GM06990 (cell line): ENCODE results near the gene COL19A1.

ENCODE experiments used
- DNase-seq: peaks from one replicate; pipeline ENCODE4 v3.0.0-alpha.2; 2011; ENCODE audit not compliant: insufficient read length; ENCODE audit errors: extremely low read depth
- H3K27me3 ChIP-seq: replicated peaks from 2 replicates; pipeline ENCODE4 v1.6.0; 2011; ENCODE audit warnings: low read length; ENCODE audit not compliant: control insufficient read depth, insufficient read depth
- H3K36me3 ChIP-seq: 2 replicates; pipeline ENCODE4 v1.5.1; 2011; ENCODE audit warnings: low read length; ENCODE audit not compliant: control insufficient read depth, insufficient read depth
- H3K4me3 ChIP-seq: replicated peaks from 2 replicates; pipeline ENCODE4 v1.5.1; 2011; ENCODE audit warnings: low read depth, mild to moderate bottlenecking, control low read depth, low read length
- TF ChIP-seq, protein P1 (sequence below): IDR thresholded peaks from 2 replicates; pipeline ENCODE4 v1.5.1; 2011; ENCODE audit warnings: low read length, control low read depth, mild to moderate bottlenecking, inconsistent platforms; ENCODE audit not compliant: insufficient read depth, poor library complexity, severe bottlenecking

COL19A1 gene

DNA sequence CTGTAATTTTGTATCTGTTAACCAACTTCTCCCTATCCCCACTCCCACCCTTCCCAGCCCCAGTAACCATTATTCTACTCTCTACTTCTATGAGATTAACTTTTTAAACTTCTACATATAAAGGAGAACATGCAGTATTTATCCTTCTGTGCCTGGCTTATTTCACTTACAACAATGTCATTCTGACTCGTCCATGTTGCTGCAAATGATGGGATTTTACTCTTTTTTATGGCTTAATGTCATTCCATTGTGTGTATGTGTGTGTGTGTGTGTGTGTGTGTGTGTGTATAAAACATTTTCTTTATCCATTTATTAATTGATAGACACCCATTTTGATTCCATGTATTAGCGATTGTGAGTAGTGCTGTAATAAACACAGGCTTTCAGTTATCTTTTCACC is 76.1 kb downstream of the COL19A1 start:
- no peak overlapping the region for H3K4me3 ChIP-seq
- no peaks in the 10 kb centered on the region for H3K27me3 ChIP-seq
- DNase-seq: no peak
- H3K36me3 ChIP-seq: 0 out of 2 replicates have a peak, but pooled peaks cover 1% of the 10 kb centered on the region
- TF ChIP-seq, protein P1, sequence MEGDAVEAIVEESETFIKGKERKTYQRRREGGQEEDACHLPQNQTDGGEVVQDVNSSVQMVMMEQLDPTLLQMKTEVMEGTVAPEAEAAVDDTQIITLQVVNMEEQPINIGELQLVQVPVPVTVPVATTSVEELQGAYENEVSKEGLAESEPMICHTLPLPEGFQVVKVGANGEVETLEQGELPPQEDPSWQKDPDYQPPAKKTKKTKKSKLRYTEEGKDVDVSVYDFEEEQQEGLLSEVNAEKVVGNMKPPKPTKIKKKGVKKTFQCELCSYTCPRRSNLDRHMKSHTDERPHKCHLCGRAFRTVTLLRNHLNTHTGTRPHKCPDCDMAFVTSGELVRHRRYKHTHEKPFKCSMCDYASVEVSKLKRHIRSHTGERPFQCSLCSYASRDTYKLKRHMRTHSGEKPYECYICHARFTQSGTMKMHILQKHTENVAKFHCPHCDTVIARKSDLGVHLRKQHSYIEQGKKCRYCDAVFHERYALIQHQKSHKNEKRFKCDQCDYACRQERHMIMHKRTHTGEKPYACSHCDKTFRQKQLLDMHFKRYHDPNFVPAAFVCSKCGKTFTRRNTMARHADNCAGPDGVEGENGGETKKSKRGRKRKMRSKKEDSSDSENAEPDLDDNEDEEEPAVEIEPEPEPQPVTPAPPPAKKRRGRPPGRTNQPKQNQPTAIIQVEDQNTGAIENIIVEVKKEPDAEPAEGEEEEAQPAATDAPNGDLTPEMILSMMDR: no peak

DNA sequence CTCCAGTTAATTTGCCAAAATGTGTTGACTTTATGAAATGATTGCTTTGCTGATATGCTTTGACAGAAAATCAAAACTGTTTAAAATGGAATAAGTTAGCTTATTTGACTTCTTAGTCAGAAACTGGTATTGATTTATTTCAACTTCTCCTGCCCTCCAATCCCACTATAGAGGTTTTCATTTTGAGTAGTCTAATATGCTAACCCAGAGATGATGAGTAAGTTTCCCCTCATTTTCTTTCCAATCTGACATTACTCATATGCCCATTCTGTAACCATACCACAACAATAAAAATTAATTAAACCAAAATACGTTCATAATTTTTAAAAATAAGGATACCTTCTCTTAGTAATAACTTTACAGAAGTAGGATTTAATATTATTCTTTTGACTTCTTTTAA is 78.8 kb downstream of the COL19A1 start:
- no peaks in the 10 kb centered on the region for H3K27me3 ChIP-seq
- no peak overlapping the region for H3K4me3 ChIP-seq
- no peak for DNase-seq
- TF ChIP-seq, protein P1: no peak
- no peaks in the 10 kb centered on the region for H3K36me3 ChIP-seq

DNA sequence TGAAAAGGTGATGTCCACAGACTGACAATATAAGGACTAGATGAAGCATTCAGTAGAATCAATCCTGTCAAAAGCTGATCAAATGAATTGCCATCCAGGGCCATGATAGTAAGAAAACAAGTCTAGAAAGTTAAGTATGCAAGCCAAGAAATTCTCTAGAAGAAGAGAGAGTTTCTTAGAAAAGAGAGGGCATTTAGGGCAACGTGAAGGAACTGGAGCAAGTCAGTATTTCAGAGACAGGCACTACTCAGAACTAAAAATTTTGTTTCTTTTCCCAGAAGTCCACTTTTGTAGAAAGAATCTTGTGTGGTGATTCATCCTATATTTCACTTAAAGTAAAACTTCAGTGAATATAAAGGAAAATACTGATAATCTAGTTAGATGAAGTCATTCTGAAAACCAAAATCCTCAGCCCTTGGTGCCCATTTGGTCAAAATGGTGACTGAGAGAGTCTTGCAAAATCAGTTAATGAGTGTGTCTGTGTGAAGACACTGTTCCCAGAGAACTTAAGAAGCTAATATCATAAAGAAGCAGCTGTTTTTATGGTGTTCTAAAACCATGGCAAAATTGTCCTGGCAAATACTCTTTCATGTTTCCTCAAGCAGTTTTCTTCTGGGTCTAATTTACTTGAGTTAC is 82.2 kb downstream of the COL19A1 start:
- no peak overlapping the region for H3K4me3 ChIP-seq
- no peak for DNase-seq
- no peaks in the 10 kb centered on the region for H3K36me3 ChIP-seq
- no peaks in the 10 kb centered on the region for H3K27me3 ChIP-seq
- TF ChIP-seq, protein P1: no peak

DNA sequence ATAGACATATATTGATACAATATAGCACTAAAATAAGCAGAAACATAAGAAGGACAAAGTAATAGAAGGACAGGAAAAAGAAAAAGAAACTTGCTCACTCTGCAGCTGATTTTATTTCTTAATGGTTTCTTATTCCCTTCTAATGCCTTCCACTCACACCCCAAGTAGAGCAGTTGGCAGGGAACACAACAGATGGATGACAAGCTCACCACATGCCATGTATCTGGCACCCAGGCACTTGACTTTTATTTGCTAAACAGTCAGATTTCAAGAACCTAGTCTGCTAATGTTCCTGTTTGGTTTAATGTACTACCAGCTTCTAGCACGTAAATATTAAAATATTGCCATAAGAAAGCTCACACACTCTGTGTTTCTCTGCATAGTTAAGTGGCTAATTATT is 87.1 kb downstream of the COL19A1 start:
- Histone ChIP-seq H3K36me3 (no peaks in the 10 kb centered on the region), H3K27me3 (no peaks in the 10 kb centered on the region), H3K4me3 (no peak overlapping the region)
- DNase-seq: no peak
- TF ChIP-seq, protein P1: no peak

DNA sequence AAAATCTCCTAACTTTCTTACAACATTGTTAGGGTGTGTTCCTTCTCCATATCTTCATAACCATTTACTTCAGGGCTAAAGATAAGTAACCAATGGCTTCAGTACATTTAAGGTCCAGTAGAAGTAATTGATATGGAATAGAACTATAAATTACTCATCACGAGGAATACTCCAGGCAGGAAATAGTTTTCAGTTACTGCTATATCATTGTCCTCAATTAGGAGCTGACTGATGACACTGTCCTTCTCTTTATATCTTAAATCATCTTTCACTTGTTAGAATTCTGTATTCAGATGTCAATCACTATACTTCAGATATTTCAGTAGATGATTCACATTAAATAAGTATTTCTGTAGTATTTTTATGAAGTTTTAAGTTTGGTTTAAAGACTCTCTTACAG is 88.4 kb downstream of the COL19A1 start:
- Histone ChIP-seq H3K4me3 (no peak overlapping the region), H3K27me3 (no peaks in the 10 kb centered on the region), H3K36me3 (no peaks in the 10 kb centered on the region)
- TF ChIP-seq, protein P1: no peak
- DNase-seq: no peak
